Trophoblast cell (in vitro differentiated cells and primary cell): Measurements from ENCODE around the gene FOCAD.
A peak's percentile ranks its signal among the peaks of the same experiment; 100 is the strongest.

Experiments used
- DNase-seq, 2 donors: peaks; one replicate each; pipeline ENCODE4 v3.0.0-alpha.2; 2016
- H2AFZ ChIP-seq: 2 replicates; pipeline ENCODE4 v1.6.1; 2013; ENCODE audit warnings: low read length, moderate library complexity, mild to moderate bottlenecking; ENCODE audit not compliant: insufficient read depth, poor library complexity
- H2AK5ac ChIP-seq: 2 replicates; pipeline ENCODE4 v1.6.1; 2013; ENCODE audit warnings: mild to moderate bottlenecking, low read length
- H2BK120ac ChIP-seq: 2 replicates; pipeline ENCODE4 v1.6.1; 2013; ENCODE audit warnings: low read length, mild to moderate bottlenecking, moderate library complexity; ENCODE audit not compliant: insufficient read depth, poor library complexity
- H2BK12ac ChIP-seq: 2 replicates; pipeline ENCODE4 v1.6.1; 2013; ENCODE audit warnings: mild to moderate bottlenecking, low read length, moderate library complexity
- H2BK5ac ChIP-seq: 2 replicates; pipeline ENCODE4 v1.6.1; 2013; ENCODE audit warnings: low read length, low read depth, moderate library complexity, mild to moderate bottlenecking; ENCODE audit not compliant: poor library complexity
- H3K14ac ChIP-seq: 2 replicates; pipeline ENCODE4 v1.6.1; 2013; ENCODE audit warnings: mild to moderate bottlenecking, low read length
- H3K18ac ChIP-seq: 2 replicates; pipeline ENCODE4 v1.6.1; 2013; ENCODE audit warnings: mild to moderate bottlenecking, low read length
- H3K23ac ChIP-seq: 2 replicates; pipeline ENCODE4 v1.6.1; 2013; ENCODE audit warnings: low read length
- H3K27ac ChIP-seq: 2 replicates; pipeline ENCODE4 v1.5.1; 2013; ENCODE audit warnings: low read depth, mild to moderate bottlenecking, inconsistent platforms, low read length, moderate library complexity
- H3K27me3 ChIP-seq: 2 replicates; pipeline ENCODE4 v1.6.1; 2013; ENCODE audit warnings: inconsistent platforms, mild to moderate bottlenecking, low read length, moderate library complexity; ENCODE audit not compliant: insufficient read depth
- H3K36me3 ChIP-seq, 2 experiments: 1 replicate in 1 of 2; 2 replicates in 1 of 2; pipeline ENCODE4 v1.6.1; 2013; ENCODE audit warnings: low read length in 2 of 2, mild to moderate bottlenecking in 2 of 2, moderate library complexity in 1 of 2; ENCODE audit not compliant: insufficient read depth in 2 of 2, control insufficient read depth in 1 of 2
- H3K4ac ChIP-seq: 2 replicates; pipeline ENCODE4 v1.6.1; 2013; ENCODE audit warnings: low read depth, mild to moderate bottlenecking, low read length, moderate library complexity
- H3K4me1 ChIP-seq, 2 experiments: 1 replicate in 1 of 2; 2 replicates in 1 of 2; pipeline ENCODE4 v1.6.1; 2013; ENCODE audit warnings: low read length in 2 of 2, mild to moderate bottlenecking in 2 of 2, moderate library complexity in 1 of 2; ENCODE audit not compliant: insufficient read depth in 2 of 2, control insufficient read depth in 1 of 2
- H3K4me2 ChIP-seq: 2 replicates; pipeline ENCODE4 v1.6.1; 2013; ENCODE audit warnings: inconsistent platforms, mild to moderate bottlenecking, low read length, moderate library complexity
- H3K4me3 ChIP-seq: 2 replicates; pipeline ENCODE4 v1.5.1; 2013; ENCODE audit warnings: mild to moderate bottlenecking, low read depth, low read length, inconsistent platforms
- H3K79me1 ChIP-seq: one replicate; pipeline ENCODE4 v1.6.1; 2013; ENCODE audit warnings: low read length
- H3K79me2 ChIP-seq: 2 replicates; pipeline ENCODE4 v1.6.1; 2013; ENCODE audit warnings: low read length, mild to moderate bottlenecking; ENCODE audit not compliant: control insufficient read depth, insufficient read depth, poor library complexity
- H3K9ac ChIP-seq: 2 replicates; pipeline ENCODE4 v1.6.1; 2013; ENCODE audit warnings: mild to moderate bottlenecking, low read length
- H3K9me3 ChIP-seq: 2 replicates; pipeline ENCODE4 v1.6.1; 2013; ENCODE audit warnings: low read depth, mild to moderate bottlenecking, control low read depth, inconsistent platforms, low read length; ENCODE audit not compliant: insufficient read depth
- H4K12ac ChIP-seq: 2 replicates; pipeline ENCODE4 v1.6.1; 2013; ENCODE audit warnings: low read depth, mild to moderate bottlenecking, low read length, moderate library complexity
- H4K8ac ChIP-seq: 2 replicates; pipeline ENCODE4 v1.6.1; 2013; ENCODE audit warnings: low read depth, mild to moderate bottlenecking, low read length, moderate library complexity
- H4K91ac ChIP-seq: one replicate; pipeline ENCODE4 v1.6.1; 2013; ENCODE audit warnings: low read depth, mild to moderate bottlenecking, low read length, moderate library complexity
- whole genome bisulfite sequencing: extraction: QIAGEN DNeasy Blood & Tissue Kit; methylation state at CpG from one replicate; pipeline ENCODE4 v1.1.7; 2013; ENCODE audit warnings: missing lambda C conversion rate; ENCODE audit not compliant: insufficient read length, insufficient coverage; ENCODE audit errors: extremely low coverage; 5-methylcytosine and 5-hydroxymethylcytosine counted together

The FOCAD gene

GRCh38 chr9:20729523-20729922 is 45.5 kb downstream of the FOCAD start:
- no peaks in the 10 kb centered on the region for H3K4me1 ChIP-seq
- H3K23ac ChIP-seq, result no peak overlapping the region
- H4K8ac ChIP-seq, result no peak overlapping the region
- H4K91ac ChIP-seq, result no peak overlapping the region
- no peak overlapping the region for H3K27ac ChIP-seq
- H3K14ac ChIP-seq, result no peak overlapping the region
- H3K79me2 ChIP-seq, result no peaks in the 10 kb centered on the region
- no peaks in the 10 kb centered on the region for H3K9me3 ChIP-seq
- H2AFZ ChIP-seq, result no peak overlapping the region
- H3K9ac ChIP-seq, result no peak overlapping the region
- H2BK5ac ChIP-seq, result no peak overlapping the region
- H3K4me3 ChIP-seq, result no peak overlapping the region
- H3K18ac ChIP-seq, result no peak overlapping the region
- no peaks in the 10 kb centered on the region for H3K27me3 ChIP-seq
- H3K79me1 ChIP-seq, result no peaks in the 10 kb centered on the region
- no peak overlapping the region for H2AK5ac ChIP-seq
- DNase-seq, result no peak
- no peak overlapping the region for H3K4me2 ChIP-seq
- no peak overlapping the region for H4K12ac ChIP-seq
- no peak overlapping the region for H3K4ac ChIP-seq
- no peak overlapping the region for H2BK120ac ChIP-seq
- peaks cover 3% of the 10 kb centered on the region in 2 experiments for H3K36me3 ChIP-seq
- H2BK12ac ChIP-seq, result no peak overlapping the region

- Histone ChIP-seq H3K79me1 (no peaks in the 10 kb centered on the region), H3K23ac (no peak overlapping the region), H4K12ac (no peak overlapping the region), H2BK120ac (no peak overlapping the region), H3K4me3 (no peak overlapping the region), H3K27me3 (no peaks in the 10 kb centered on the region), H3K4ac (no peak overlapping the region), H3K9me3 (no peaks in the 10 kb centered on the region), H3K18ac (no peak overlapping the region), H4K91ac (no peak overlapping the region), H3K14ac (no peak overlapping the region), H3K79me2 (no peaks in the 10 kb centered on the region), H2BK12ac (no peak overlapping the region), H3K9ac (no peak overlapping the region), H4K8ac (no peak overlapping the region), H3K27ac (no peak overlapping the region), H3K4me1 (no peaks in the 10 kb centered on the region), H2AFZ (no peak overlapping the region), H2BK5ac (no peak overlapping the region), H2AK5ac (no peak overlapping the region), H3K36me3 (no peaks in the 10 kb centered on the region), H3K4me2 (no peak overlapping the region)
- no CpG with 5 or more reads among the region's 4 CpGs for WGBS
- peak in 1 of 2 donors; percentile 18 for DNase-seq
Observed at GRCh38 chr9:20732118-20732517, 48.1 kb downstream of the FOCAD start.

GRCh38 chr9:20734275-20734674 is 50.2 kb downstream of the FOCAD start:
- no peak overlapping the region for H3K27ac ChIP-seq
- no peak overlapping the region for H3K18ac ChIP-seq
- no peaks in the 10 kb centered on the region for H3K27me3 ChIP-seq
- H2AK5ac ChIP-seq, result no peak overlapping the region
- no peak overlapping the region for H2BK12ac ChIP-seq
- WGBS, result no CpG with 5 or more reads among the region's 1 CpG
- no peaks in the 10 kb centered on the region for H3K79me2 ChIP-seq
- H3K4me1 ChIP-seq, result no peaks in the 10 kb centered on the region
- H2AFZ ChIP-seq, result no peak overlapping the region
- H2BK120ac ChIP-seq, result no peak overlapping the region
- H2BK5ac ChIP-seq, result no peak overlapping the region
- H3K4me2 ChIP-seq, result no peak overlapping the region
- no peak overlapping the region for H4K12ac ChIP-seq
- no peak overlapping the region for H4K91ac ChIP-seq
- H3K36me3 ChIP-seq, result no peaks in the 10 kb centered on the region
- DNase-seq, result no peak
- no peak overlapping the region for H4K8ac ChIP-seq
- H3K4ac ChIP-seq, result no peak overlapping the region
- no peaks in the 10 kb centered on the region for H3K9me3 ChIP-seq
- no peak overlapping the region for H3K14ac ChIP-seq
- H3K4me3 ChIP-seq, result no peak overlapping the region
- H3K79me1 ChIP-seq, result no peaks in the 10 kb centered on the region
- no peak overlapping the region for H3K23ac ChIP-seq
- H3K9ac ChIP-seq, result no peak overlapping the region

- no peak overlapping the region for H2BK5ac ChIP-seq
- no peak overlapping the region for H3K18ac ChIP-seq
- no peaks in the 10 kb centered on the region for H3K79me1 ChIP-seq
- H3K79me2 ChIP-seq, result no peaks in the 10 kb centered on the region
- H3K27me3 ChIP-seq, result no peaks in the 10 kb centered on the region
- no peak overlapping the region for H3K4me2 ChIP-seq
- no peak overlapping the region for H2BK12ac ChIP-seq
- H4K91ac ChIP-seq, result no peak overlapping the region
- H3K4me3 ChIP-seq, result no peak overlapping the region
- H3K4me1 ChIP-seq, result no peaks in the 10 kb centered on the region
- no peak overlapping the region for H3K27ac ChIP-seq
- H3K9me3 ChIP-seq, result no peaks in the 10 kb centered on the region
- no peak overlapping the region for H3K23ac ChIP-seq
- H3K4ac ChIP-seq, result no peak overlapping the region
- no peak overlapping the region for H4K8ac ChIP-seq
- H3K36me3 ChIP-seq, result peaks cover 0 to 2% of the 10 kb centered on the region in 2 experiments
- no peak overlapping the region for H2AK5ac ChIP-seq
- H4K12ac ChIP-seq, result no peak overlapping the region
- WGBS, result no CpG with 5 or more reads among the region's 1 CpG
- H3K9ac ChIP-seq, result no peak overlapping the region
- H3K14ac ChIP-seq, result no peak overlapping the region
- no peak overlapping the region for H2BK120ac ChIP-seq
- no peak for DNase-seq
- H2AFZ ChIP-seq, result no peak overlapping the region
Observed at GRCh38 chr9:20740304-20740703, 56.2 kb downstream of the FOCAD start.
